GM10266 (cell line): ENCODE measurements around the gene LTF.

Source experiments
- DNase-seq: peaks from one replicate; pipeline ENCODE4 v3.0.0; 2012; ENCODE audit errors: extremely low spot score
- TF ChIP-seq, protein P1 (sequence below): IDR thresholded peaks from 2 replicates; pipeline ENCODE4 v1.5.1; 2012; ENCODE audit warnings: mild to moderate bottlenecking, low read depth; ENCODE audit not compliant: control insufficient read depth, insufficient read depth; ENCODE audit errors: missing control alignments

Gene LTF

GRCh38 chr3:46423588-46423987, 41.1 kb downstream of the LTF start:
- TF ChIP-seq, protein P1, sequence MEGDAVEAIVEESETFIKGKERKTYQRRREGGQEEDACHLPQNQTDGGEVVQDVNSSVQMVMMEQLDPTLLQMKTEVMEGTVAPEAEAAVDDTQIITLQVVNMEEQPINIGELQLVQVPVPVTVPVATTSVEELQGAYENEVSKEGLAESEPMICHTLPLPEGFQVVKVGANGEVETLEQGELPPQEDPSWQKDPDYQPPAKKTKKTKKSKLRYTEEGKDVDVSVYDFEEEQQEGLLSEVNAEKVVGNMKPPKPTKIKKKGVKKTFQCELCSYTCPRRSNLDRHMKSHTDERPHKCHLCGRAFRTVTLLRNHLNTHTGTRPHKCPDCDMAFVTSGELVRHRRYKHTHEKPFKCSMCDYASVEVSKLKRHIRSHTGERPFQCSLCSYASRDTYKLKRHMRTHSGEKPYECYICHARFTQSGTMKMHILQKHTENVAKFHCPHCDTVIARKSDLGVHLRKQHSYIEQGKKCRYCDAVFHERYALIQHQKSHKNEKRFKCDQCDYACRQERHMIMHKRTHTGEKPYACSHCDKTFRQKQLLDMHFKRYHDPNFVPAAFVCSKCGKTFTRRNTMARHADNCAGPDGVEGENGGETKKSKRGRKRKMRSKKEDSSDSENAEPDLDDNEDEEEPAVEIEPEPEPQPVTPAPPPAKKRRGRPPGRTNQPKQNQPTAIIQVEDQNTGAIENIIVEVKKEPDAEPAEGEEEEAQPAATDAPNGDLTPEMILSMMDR: no peak
- no peak for DNase-seq

DNA sequence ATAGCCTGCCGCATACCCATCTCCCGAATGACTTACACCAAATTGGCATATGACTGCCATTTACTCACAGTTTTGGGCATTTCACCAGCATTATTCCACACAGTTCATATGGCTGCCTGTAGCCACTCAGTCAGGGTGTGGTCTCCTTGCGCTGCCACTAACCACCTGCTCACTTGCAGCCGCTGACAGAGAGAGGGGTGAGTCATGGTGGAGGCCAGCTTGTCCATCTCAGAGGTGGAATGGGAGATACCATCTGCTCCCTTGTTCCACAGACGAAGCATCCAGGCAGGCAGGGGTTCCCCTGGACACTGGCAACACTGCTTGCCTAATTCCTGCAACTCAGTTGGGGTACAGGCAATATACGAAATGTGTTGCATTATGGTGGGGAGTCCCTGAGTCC, 42.1 kb downstream of the LTF start:
- TF ChIP-seq, protein P1: no peak
- no peak for DNase-seq

DNA sequence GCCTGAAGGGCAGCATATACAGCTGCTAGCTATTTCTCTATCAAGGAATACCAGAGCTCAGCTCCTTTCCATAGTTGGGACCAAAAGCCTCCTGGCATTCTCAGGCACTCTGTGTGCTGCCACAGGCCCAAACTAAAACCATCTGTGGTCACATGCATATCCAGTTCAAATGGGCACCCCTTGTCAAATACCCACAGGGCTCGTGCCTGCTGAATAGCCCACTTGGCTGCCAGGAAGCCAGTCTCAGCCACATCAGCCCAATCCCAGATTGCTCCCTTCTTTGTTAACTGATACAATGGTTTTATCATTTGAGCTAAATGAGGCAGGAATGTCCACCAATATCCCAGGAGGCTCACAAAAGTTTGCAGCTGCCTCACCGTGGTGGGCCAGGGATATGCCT, 43.8 kb downstream of the LTF start:
- no peak for DNase-seq
- TF ChIP-seq, protein P1: no peak

GRCh38 chr3:46419816-46420215, 44.9 kb downstream of the LTF start:
- TF ChIP-seq, protein P1: no peak
- no peak for DNase-seq

DNA sequence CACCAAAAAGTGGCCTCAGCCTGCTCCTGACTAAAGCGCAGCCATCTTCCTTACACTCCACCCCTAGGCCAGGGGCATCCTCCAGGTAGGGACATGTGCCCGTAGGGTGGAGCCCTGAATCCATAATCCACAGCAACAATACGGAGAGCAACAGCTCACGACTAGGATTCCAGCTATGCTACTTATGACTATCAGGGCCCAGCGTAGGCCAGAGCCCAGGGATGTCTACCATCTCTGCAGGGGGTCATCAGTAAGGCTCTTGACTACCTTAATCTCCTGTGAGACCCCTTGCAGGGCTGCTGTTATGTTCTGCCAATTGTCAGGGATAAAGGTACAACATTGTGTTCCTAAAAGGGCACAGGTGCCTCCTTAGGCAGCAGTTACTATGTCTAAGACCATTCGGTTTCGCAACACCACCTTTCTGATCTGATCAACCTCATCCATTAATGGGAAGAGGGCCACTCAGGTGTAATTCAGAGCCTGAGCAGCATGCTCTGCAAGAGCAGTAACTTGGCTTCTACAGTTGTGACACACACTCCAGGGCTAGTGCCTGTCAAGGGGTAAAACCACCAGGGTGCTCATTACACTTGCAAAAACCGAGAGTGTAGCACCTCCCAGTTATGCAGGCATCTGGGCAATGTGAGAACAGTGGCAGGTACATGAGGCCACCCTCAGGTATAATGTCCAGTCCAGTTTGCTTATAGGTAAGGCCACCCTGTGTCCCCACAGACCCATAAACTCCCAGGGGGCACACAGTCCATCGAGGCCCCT, 46.7 kb downstream of the LTF start:
- TF ChIP-seq, protein P1: no peak
- no peak for DNase-seq

DNA sequence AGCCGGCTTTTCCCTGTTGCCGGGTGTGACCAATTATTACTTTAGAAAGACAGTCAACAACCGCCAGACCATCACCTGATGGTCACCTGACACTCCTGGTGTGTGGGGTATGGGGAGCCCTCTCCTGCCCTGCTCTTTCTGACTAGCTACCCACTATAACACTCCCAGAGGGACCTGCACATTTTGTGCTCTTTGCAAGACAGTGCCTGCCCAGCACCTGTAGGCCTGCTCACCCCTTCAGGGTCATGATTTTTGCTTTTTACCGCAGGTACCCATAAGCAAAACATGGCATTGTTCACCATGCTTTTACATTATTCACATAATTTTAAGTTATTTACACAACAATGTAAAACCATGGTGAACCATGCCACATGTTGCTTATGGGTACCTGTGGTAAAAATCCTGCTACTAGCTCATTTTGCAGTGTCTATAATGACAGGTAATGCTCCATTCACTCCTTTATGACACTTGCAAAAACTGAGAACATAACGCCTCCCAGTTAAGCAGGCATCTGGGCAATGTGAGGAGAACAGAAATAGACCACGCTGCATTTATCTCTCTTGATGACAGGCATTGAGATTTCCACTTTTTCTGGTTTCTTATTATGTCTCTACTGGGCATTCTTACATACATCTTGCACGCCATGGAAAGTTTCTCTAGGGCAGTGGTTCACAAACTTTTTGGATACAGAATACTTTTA, 47.7 kb downstream of the LTF start:
- TF ChIP-seq, protein P1: no peak
- no peak for DNase-seq
